Suppressor macrophage treated with lipopolysaccharide for 4 hours (primary cell): ENCODE data around the gene FBXO45.
"Not testable (repeated sequence)": the region's sequence is repeated elsewhere in the genome, so short reads cannot be mapped to it uniquely, and the experiment has no call there.

Experiments used
- DNase-seq: peaks from one replicate; pipeline ENCODE4 v3.0.0-alpha.2; 2020

FBXO45 gene

DNA sequence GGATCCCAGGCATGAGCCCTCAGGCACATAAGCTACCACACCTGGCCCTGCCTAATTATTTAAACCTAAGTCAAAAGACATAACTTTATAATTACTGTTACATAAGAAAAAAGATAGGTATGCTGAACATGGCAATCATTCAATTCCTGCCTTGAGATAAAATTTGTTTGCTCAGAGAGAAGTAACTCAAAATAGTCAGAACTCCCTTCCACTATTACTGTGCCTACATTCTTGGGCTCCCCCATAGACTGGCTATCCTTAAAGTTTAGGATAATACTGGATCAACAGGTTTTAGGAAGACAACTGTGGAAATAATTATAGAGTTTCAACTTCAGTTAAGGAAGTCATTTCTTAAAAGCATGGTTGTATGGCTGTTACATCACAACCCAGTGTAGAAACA is 10.0 kb upstream of the FBXO45 start:
- no peak for DNase-seq

DNA sequence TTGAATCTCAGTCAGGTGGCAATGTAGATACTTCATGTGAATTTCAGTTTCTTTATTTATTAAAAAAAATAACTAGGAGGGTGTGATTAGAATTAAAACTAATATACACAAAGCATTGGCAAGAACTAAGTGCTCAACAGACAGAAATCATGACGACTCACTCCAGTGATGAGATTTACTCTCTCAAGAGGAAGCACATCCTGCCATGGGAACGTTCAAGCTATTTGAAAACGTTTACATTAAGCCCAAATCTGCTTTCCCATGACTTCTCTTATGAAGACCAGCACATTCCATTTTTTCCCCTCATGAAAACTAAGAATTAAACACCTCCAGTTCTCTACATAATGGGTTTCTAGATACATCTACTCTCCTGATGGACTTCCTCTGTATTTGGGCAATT is 8.6 kb upstream of the FBXO45 start:
- no peak for DNase-seq

DNA sequence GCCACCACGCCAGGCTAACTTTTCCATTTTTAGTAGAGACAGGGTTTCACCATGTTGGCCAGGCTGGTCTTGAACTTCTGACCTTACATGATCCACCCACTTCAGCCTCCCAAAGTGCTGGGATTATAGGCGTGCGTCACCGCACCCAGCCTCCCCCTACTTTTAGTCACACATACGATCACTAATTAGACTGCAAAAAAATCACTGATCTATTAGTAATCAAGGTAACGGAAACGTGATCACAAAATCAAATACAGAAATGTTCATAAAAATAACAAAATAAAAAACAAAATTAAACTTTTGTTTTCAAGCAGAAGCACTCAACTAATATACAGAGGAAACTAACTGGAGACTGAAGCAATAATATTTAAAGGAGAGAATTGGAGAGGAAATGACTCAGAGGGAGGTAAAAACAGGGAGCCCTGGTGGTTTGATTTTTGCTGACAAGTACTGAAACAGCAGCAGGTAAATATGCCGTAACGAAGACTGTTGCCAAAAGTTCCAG is 4.7 kb upstream of the FBXO45 start:
- DNase-seq = no peak

GRCh38 chr3:196569003-196569516 is 600 bp downstream of the FBXO45 start:
- DNase-seq = peak; percentile 13

DNA sequence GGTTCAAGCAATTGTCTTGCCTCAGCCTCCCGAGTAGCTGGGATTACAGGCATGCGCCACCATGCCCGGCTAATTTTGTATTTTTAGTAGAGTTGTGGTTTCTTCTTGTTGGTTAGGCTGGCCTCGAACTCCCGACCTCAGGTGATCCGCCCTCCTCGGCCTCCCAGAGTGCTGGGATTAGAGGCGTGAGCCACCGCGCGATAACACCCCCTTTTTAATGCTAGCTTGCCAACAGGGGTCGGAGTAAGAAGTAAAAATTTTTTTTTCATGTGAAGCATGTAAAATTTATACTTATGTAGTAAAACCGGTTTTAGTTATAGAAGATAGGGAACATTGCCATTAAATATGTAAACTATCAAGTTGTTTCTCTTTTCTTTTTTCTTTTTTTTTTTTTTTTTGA is 1.9 kb downstream of the FBXO45 start:
- DNase-seq = not testable (repeated sequence)

- no peak for DNase-seq
These were observed 3.9 kb downstream of the FBXO45 start for GRCh38 chr3:196572389-196572788.

DNA sequence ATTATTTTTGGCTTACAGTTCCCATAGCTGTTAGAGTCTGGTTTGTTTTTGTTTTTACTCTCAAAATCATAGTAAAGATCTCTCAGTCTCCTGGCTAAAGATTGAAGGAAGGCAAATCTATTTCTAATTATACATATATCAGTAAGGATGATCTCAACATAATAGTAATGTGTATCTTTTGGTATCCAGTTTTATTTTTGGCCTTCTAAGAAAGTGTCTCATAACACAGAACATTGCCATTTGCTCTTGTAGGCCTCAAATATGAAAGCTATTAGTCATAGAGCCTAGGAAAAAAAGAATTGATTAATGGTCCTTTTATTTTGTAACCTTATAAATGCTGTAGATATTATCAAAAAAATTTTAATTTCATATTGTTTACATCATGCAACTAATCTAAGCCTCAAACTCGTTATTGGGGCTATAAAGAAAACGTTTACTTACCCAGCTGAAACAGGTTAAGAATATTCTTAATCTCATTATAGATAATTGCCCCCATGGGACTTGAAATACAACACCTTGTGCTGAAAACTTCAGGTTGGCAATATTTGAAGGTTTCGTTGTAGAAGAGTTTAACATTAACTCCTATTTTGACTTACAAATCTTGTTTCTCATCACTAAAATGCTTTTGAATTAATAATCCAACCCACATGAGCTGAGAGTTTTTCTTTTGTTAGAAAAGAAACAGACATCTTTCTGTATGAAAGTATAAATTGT is 16.7 kb downstream of the FBXO45 start:
- no peak for DNase-seq

GRCh38 chr3:196590279-196590678 is 21.8 kb downstream of the FBXO45 start:
- no peak for DNase-seq

DNA sequence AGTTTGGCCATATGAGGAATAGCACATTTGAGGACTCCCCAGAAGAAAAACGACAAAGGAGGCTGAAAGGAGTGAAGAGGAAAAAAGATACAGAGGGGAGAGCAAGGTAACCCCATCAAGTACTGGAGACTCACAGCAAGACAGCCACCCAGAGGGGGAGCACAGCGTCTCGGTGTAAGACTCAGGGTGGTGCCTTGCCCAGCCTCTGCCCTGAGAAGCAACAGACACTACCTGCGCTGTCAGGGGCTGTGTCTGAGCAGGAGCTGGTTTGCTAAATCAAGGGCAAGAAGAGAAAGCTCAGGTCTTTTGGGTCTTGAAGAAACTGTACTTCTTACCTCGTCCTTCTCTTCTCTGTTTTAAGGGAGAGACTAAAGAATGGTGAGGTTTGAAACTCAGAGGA is 27.9 kb downstream of the FBXO45 start:
- no peak for DNase-seq

DNA sequence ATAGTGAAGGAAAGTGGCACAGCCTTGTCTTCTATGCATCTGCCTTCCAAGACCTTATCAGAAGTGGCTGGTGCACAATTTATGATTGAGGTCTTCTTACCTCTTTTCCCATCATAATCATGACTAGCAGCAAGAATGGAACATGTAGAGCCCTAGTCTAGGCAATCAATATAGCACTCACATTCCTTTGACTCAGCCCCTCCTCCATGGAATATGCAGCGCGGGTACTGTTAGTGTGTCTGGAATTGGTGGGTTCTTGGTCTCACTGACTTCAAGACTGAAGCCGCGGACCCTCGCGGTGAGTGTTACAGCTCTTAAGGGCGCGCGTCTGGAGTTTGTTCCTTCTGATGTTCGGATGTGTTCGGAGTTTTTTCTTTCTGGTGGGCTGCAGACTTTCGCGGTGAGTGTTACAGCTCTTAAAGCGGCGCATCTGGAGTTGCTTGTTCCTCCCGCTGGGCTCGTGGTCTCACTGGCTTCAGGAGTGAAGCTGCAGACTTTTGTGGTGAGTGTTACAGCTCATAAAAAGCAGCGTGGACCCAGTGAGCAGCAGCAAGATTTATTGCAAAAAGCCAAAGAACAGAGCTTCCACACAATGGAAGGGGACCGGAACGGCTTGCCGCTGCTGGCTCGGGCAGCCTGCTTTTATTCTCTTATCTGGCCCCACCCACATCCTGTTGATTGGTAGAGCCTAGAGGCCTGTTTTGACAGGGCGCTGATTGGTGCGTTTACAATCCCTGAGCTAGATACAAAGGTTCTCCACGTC is 29.7 kb downstream of the FBXO45 start:
- not testable (repeated sequence) for DNase-seq

DNA sequence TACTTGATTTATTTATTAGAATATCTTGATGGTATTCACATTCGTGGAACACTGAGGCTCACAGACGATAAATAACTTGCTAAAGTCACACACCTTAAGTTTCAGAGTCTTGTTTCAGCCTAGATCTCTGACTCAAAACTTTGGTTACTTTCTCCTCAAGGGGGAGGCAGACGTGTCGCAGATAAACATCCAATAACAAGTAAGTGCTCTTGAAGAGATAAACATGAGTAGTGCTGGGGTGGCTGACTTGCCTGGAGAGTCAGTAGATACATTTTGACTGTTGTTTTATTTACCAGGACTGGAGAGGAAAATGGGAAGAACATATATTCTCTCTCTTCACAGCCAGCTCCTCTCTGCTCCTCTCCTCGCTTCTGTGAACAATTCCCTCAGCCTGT is 31.3 kb downstream of the FBXO45 start:
- DNase-seq = no peak

- no peak for DNase-seq
These were observed 31.9 kb downstream of the FBXO45 start for GRCh38 chr3:196600359-196600758.

DNA sequence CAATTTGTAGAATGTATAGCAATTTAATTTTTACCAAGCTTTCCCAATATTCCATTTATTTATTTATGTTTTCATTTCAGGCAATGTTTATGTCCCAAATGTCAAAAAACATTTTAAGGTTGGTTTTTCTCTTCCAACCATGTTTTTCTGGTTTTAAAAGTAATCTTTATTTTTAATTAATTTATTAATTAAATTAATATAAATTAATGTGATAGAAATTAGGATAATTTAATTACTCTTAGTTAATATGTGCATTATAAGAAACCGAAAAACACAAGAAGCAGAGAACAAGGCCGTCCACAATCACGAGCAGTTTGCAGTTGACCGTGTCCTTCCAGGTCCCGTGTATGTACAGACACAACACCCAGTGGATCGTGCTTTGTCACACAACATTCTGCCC is 34.2 kb downstream of the FBXO45 start:
- DNase-seq = no peak

- no peak for DNase-seq
These were observed 35.2 kb downstream of the FBXO45 start for GRCh38 chr3:196603683-196604082.

- DNase-seq = no peak
These were observed 36.1 kb downstream of the FBXO45 start for GRCh38 chr3:196604548-196604947.

DNA sequence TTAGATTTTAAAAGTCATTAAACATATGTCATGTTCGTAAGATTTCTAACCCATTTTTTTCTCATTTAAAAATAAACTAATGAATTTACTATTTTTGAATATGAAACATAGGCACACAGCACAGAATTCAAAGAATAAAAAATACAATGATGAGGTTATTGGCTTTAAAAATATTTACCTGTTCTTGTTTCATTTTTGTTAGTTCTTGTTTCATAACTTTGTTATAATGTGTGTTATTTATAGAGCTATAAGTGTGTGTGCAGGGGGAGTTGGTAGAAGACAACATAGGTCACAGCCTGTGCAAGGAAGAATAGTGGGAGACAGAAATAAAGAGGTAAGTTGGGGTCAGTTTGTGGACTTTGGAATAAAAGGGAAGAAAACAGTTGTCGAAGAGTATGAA is 40.2 kb downstream of the FBXO45 start:
- no peak for DNase-seq

DNA sequence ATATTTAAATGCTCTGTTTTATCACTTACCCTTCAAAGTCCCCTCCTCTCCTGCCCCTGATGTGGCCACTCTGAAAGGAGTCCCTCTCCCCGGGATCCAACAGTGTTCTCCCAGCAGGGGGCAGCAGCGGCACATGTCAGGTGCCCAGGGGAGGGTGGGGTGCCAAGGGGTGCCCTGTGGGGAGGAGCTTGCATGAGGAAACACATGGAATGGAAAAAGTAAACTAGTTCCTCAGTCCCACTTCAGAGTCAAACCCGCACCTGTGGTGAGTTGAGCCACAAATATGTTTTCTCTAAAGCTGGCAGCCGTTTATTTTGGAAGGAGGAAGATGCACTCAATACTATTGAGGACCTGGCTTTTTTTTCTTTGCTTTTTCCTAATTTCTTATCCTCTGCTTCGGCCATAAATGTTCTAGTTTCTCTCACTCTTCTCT is 40.9 kb downstream of the FBXO45 start:
- peak; percentile 93 for DNase-seq

DNA sequence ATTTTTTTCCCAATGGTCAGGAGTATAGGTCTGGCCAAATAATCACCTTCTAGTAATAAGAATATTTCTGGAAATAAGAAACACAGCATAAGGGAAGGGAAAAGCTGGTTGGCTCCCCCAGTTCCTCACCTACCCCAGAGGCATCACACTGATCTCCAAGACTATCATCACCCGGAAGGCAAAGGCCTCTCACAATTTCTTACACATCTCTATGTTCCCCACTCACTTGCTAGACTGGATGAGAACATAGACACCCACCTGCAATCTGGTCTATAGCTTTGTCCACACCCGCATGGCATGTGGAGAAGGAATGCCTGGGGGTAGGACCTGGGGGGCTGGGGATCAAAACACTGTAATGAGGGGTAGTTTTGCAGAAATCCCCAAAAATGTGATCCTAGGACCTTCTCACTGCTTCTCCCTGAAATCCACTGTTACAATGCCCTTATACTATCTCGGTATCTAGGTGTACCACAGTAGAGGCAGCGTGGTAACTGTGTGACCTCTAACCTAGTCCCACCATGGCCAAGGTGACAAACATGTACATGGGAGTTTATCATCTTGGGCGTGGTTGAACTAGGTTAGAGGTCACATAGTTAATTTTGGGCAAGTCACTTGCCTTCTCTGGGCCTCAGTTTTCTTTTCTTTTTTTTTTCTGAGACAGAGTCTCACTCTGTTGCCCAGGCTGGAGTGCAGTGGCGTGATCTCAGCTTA is 41.5 kb downstream of the FBXO45 start:
- no peak for DNase-seq

- DNase-seq = no peak
These were observed 43.5 kb downstream of the FBXO45 start for GRCh38 chr3:196611761-196612483.

- not testable (repeated sequence) for DNase-seq
These were observed 46.8 kb downstream of the FBXO45 start for GRCh38 chr3:196615234-196615633.

DNA sequence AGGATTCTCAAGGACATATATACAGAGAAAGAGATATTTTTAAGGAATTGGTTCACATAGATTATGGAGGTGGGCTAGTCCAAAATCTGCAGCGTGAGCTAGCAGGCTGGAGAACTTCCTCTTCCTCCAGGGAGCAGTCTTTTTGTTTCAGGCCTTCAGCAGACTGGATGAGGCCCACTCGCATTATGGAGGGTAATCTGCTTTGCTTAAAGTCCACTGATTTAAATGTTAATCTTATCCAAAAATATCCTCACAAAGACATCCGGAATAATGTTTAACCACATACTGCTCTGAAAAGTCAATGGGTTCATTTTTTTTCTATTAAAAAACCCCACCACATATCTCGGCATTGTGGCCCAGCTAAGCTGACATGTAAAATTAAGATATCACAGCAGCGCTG is 48.8 kb downstream of the FBXO45 start:
- DNase-seq = peak; percentile 56

GRCh38 chr3:196619223-196619622 is 50.8 kb downstream of the FBXO45 start:
- peak; percentile 51 for DNase-seq

GRCh38 chr3:196619627-196620026 is 51.2 kb downstream of the FBXO45 start:
- DNase-seq = not testable (repeated sequence)
